H1 (cell line): ENCODE data around the gene TCIRG1. TPM values are rescaled to one million over a fixed set of nuclear protein-coding genes. Genes with fewer than 3 reads are reported as not detected.

Source experiments
- EGR1 ChIP-seq: IDR thresholded peaks from 2 replicates; pipeline ENCODE4 v1.6.1; 2011; ENCODE audit warnings: low read depth, low read length, borderline replicate concordance
- GTF2F1 ChIP-seq: IDR thresholded peaks from 2 replicates; pipeline ENCODE4 v1.6.1; 2012; ENCODE audit warnings: low read depth, low read length, improper control_type of control experiment, borderline replicate concordance
- HDAC6 ChIP-seq: IDR thresholded peaks from one replicate; pipeline ENCODE4 v1.7.1; 2012; ENCODE audit warnings: low read depth, mild to moderate bottlenecking, inconsistent platforms, low read length, moderate library complexity
- KDM1A ChIP-seq: fragments of 200-600, 300-600 bp; sonication (generic); IDR thresholded peaks from 2 replicates; pipeline ENCODE4 v1.7.1; 2016; ENCODE audit warnings: mild to moderate bottlenecking, low read length, borderline replicate concordance
- NANOG ChIP-seq: IDR thresholded peaks from 2 replicates; pipeline ENCODE4 v1.6.1; 2011; ENCODE audit warnings: low read length, low read depth, mild to moderate bottlenecking, inconsistent platforms; ENCODE audit not compliant: insufficient read depth, poor library complexity, severe bottlenecking
- POLR2AphosphoS5 ChIP-seq: IDR thresholded peaks from 2 replicates; pipeline ENCODE4 v1.6.1; 2011; ENCODE audit warnings: low read depth, low read length
- polyA plus RNA-seq, 7 experiments: library from polyadenylated mRNA; depleted of rRNA in 3 of 7; stranded (reverse) in 5 of 7; unstranded in 2 of 7; fragments of >200 nt in 5 of 7; fragments of 200-250 nt in 2 of 7; gene quantifications; 1 replicate in 5 of 7; 2 replicates in 1 of 7; 4 replicates in 1 of 7; pipeline versions ENCODE4 v1.2.1 to v1.2.3, GENCODE V29; 2011 to 2013; ENCODE audit warnings: missing spikeins in 2 of 7, mixed read lengths in 2 of 7
- total RNA-seq: library from RNA; stranded (reverse); fragmentation: NEBNext Ultra II Directional; extraction: Animal tissue kit (Norgen Biotek cat#: 25700); gene quantifications from 2 replicates; pipeline ENCODE4 v1.2.1, GENCODE V29; 2021

Gene TCIRG1
- total and polyA plus RNA-seq, 2 of the 8 experiments (the other 6 are each of a cell fraction or from before 2014, with no cell fraction given): 25.3 to 39.6 TPM

- no peak for TF ChIP-seq HDAC6
- no peak for TF ChIP-seq POLR2AphosphoS5
- no peak for TF ChIP-seq GTF2F1
- TF ChIP-seq NANOG: no peak
- TF ChIP-seq KDM1A: no peak
- no peak for TF ChIP-seq EGR1
Observed at GRCh38 chr11:68033708-68034045, 5.1 kb upstream of the TCIRG1 start (continued).
